ENCODE measurements around the gene HK3.

- TF ChIP-seq, protein P1, sequence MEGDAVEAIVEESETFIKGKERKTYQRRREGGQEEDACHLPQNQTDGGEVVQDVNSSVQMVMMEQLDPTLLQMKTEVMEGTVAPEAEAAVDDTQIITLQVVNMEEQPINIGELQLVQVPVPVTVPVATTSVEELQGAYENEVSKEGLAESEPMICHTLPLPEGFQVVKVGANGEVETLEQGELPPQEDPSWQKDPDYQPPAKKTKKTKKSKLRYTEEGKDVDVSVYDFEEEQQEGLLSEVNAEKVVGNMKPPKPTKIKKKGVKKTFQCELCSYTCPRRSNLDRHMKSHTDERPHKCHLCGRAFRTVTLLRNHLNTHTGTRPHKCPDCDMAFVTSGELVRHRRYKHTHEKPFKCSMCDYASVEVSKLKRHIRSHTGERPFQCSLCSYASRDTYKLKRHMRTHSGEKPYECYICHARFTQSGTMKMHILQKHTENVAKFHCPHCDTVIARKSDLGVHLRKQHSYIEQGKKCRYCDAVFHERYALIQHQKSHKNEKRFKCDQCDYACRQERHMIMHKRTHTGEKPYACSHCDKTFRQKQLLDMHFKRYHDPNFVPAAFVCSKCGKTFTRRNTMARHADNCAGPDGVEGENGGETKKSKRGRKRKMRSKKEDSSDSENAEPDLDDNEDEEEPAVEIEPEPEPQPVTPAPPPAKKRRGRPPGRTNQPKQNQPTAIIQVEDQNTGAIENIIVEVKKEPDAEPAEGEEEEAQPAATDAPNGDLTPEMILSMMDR (IDR thresholded peaks at IDR 0.05; ENCODE audit: poor library complexity, severe bottlenecking), result no peak
- TF ChIP-seq TAF1 (IDR thresholded peaks at IDR 0.05; ENCODE audit: low read depth) (no peak), SMC3 (conservative IDR thresholded peaks at IDR 0.05; ENCODE audit: poor library complexity) (no peak), POLR2AphosphoS5 (IDR thresholded peaks at IDR 0.05) (no peak), EZH2 (IDR thresholded peaks at IDR 0.05; ENCODE audit: borderline replicate concordance, insufficient read depth, low read length, poor library complexity, severe bottlenecking) (no peak)
These were observed 39.3 kb upstream of the HK3 start for GRCh38 chr5:176938472-176938871.

Data from neural cell (in vitro differentiated cells).